Sigmoid colon (tissue), 7 donors: ENCODE data around the gene VCAN. TPM values are rescaled to one million over a fixed set of nuclear protein-coding genes. Genes with fewer than 3 reads are reported as not detected.
A peak's percentile ranks its signal among the peaks of the same experiment; 100 is the strongest.

Source experiments
- DNase-seq: peaks from one replicate; pipeline ENCODE4 v3.0.0-alpha.2; 2019
- H3K27ac ChIP-seq, 4 donors: fragments of 200-600 bp; sonication (generic); one replicate each; pipeline ENCODE4 v1.5.1; 2016 to 2019; ENCODE audit warnings: mild to moderate bottlenecking in 1 of 4
- H3K27me3 ChIP-seq, 3 donors: fragments of 200-600 bp; sonication (generic); one replicate each; pipeline ENCODE4 v1.5.1; 2019; ENCODE audit warnings: mild to moderate bottlenecking in 1 of 3
- H3K36me3 ChIP-seq, 4 donors: fragments of 200-600 bp; sonication (generic); one replicate each; pipeline ENCODE4 v1.5.1; 2016 to 2019
- H3K4me1 ChIP-seq, 4 donors: fragments of 200-600 bp; sonication (generic); one replicate each; pipeline ENCODE4 v1.5.1; 2017 to 2019
- H3K4me3 ChIP-seq, 4 donors: fragments of 200-600 bp; sonication (generic); one replicate each; pipeline ENCODE4 v1.5.1; 2017 to 2019; ENCODE audit warnings: mild to moderate bottlenecking in 2 of 4, moderate library complexity in 1 of 4
- H3K9me3 ChIP-seq, 4 donors: fragments of 200-600 bp in 3 of 4; sonication (generic) in 3 of 4; one replicate each; pipeline versions ENCODE4 v1.5.1 to v1.6.1; 2013 to 2019
- CTCF ChIP-seq, 4 experiments: fragments of 450-650 bp in 3 of 4; fragments of 200-600 bp in 1 of 4; IDR thresholded peaks; one replicate each; pipeline ENCODE4 v1.5.1; 2016 to 2019; ENCODE audit warnings: antibody characterized with exemption in 4 of 4, mild to moderate bottlenecking in 3 of 4, moderate library complexity in 2 of 4
- EP300 ChIP-seq, 4 donors: sonication (generic); formaldehyde crosslinking; IDR thresholded peaks; one replicate each; pipeline ENCODE4 v1.6.1; 2017; ENCODE audit warnings: antibody characterized with exemption in 4 of 4
- POLR2A ChIP-seq, 2 donors: fragments of 450-650 bp; IDR thresholded peaks; one replicate each; pipeline ENCODE4 v1.6.1; 2016; ENCODE audit warnings: antibody characterized with exemption in 2 of 2, mild to moderate bottlenecking in 2 of 2, moderate library complexity in 2 of 2
- POLR2AphosphoS5 ChIP-seq, 4 donors: sonication (generic); formaldehyde crosslinking; IDR thresholded peaks; one replicate each; pipeline ENCODE4 v1.6.1; 2017; ENCODE audit warnings: antibody characterized with exemption in 4 of 4
- WGBS, 2 donors: extraction: QIAGEN DNeasy Blood & Tissue Kit; methylation state at CpG; one replicate each; pipeline ENCODE4 v1.1.7; 2013; 5-methylcytosine and 5-hydroxymethylcytosine counted together
- intact Hi-C: fragments of 100-400 bp; cut with DNase I; formaldehyde crosslinking; loops from one replicate; pipeline ENCODE4 v1.15.1; 2023
- polyA plus RNA-seq, 3 donors: library from polyadenylated mRNA; stranded (reverse); fragments of 200-250 nt; gene quantifications; one replicate each; pipeline ENCODE4 v1.2.3, GENCODE V29; 2013
- total RNA-seq, 4 donors: library from RNA; depleted of rRNA; stranded (reverse); fragments of >200 nt; gene quantifications; one replicate each; pipeline ENCODE4 v1.1.0, GENCODE V29; 2016
- donor health status: healthy with polysubstance abuse.
- donor health status: Bipolar disorder and iron deficiency.
- donor health status: healthy.

VCAN gene
- total and polyA plus RNA-seq, 7 donors, result 0.69 to 115 (median 37.5) TPM

- WGBS, 2 donors, result 59 to 65% methylated on average over 9 of the region's 9 CpGs
- Histone ChIP-seq H3K27ac (peak overlapping the region in 1 of 4 donors; percentile 21), H3K36me3 (no peaks in the 10 kb centered on the region), H3K9me3 (no peaks in the 10 kb centered on the region), H3K4me3 (no peak overlapping the region), H3K4me1 (peaks cover 0 to 17% (median 9%) of the 10 kb centered on the region in 4 donors), H3K27me3 (peaks cover 0 to 58% (median 17%) of the 10 kb centered on the region in 3 donors)
- no peak for TF ChIP-seq POLR2A (IDR thresholded peaks at IDR 0.05)
- no peak for TF ChIP-seq POLR2AphosphoS5 (IDR thresholded peaks at IDR 0.05)
- TF ChIP-seq EP300 (IDR thresholded peaks at IDR 0.05), result no peak
- DNase-seq, result peak; percentile 65
- intact Hi-C loops, result no loop called here
Measured at GRCh38 chr5:83467371-83468035, 4.0 kb upstream of the VCAN start.

DNA sequence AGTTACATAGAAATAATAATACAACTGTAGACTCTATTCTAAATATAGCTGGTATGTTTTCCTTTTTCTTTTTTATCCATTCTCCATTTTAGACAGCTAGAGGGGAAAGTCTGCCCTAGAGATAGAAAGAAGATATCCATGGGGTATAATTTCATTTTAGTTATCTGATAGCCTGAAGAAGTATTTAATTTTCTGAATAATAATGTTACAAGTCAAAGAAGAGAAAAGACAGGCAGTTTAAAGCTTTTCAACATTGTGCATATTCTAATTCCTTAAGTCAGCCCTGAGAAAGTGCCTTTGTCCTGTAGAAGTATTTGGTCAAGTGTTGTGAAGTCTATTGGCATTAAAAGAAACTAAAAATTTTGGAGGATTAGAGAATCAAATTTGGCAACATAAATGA is 2.5 kb upstream of the VCAN start:
- Histone ChIP-seq H3K36me3 (no peaks in the 10 kb centered on the region), H3K27ac (no peak overlapping the region), H3K4me1 (peaks cover 0 to 33% (median 25%) of the 10 kb centered on the region in 4 donors), H3K4me3 (no peak overlapping the region), H3K9me3 (no peaks in the 10 kb centered on the region), H3K27me3 (peaks cover 0 to 74% (median 28%) of the 10 kb centered on the region in 3 donors)
- TF ChIP-seq POLR2A (IDR thresholded peaks at IDR 0.05), result no peak
- no peak for TF ChIP-seq POLR2AphosphoS5 (IDR thresholded peaks at IDR 0.05)
- TF ChIP-seq EP300 (IDR thresholded peaks at IDR 0.05), result no peak
- TF ChIP-seq CTCF (IDR thresholded peaks at IDR 0.05), result no peak
- no peak for DNase-seq
- intact Hi-C loops, result no loop called here

DNA sequence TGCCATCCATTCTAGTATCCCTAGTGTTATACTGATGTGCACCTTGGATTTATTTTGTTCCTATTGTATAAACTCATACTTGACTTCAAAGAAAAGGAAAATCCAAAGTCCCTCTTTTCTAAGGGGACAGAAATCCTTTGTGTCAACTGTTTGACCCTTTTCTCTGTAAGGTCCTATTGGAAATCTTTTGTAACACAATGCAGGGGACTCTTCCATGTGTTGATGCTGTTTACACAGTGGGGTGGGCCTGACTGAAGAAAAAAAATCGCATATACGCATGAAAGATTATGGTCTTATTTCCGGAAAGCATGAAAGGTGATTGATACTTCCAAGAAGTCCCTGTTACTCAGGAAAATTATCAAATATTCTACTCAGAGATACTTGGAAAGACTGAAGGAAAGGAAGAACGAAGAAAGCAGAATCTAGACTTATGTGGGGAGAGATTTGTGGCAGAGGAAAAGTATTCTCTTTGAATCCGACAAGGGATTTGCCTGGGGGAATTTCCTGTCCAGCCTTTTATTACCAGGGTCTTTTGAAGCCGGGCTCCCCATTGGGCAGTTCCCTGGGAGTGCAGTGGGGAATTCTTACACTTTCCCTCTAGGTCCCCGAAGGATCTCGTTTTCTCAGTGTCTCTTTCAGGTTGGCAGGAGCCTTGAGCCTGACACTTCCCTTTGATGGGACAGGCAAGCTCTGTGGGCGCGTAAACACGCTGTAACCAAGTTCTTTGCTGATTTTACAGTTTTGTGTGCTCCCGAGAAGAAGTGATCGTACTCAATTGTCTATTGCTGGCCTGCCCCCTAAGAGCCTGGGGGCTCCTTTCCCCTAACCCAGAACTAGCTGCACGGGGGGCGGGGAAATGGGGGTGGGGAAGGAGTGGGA is 779 bp upstream of the VCAN start:
- TF ChIP-seq EP300 (IDR thresholded peaks at IDR 0.05) (no peak), POLR2A (IDR thresholded peaks at IDR 0.05) (no peak), POLR2AphosphoS5 (IDR thresholded peaks at IDR 0.05) (no peak), CTCF (IDR thresholded peaks at IDR 0.05) (no peak)
- WGBS, 2 donors, result 7 to 12% methylated on average over 15 of the region's 15 CpGs
- peaks cover 0 to 40% (median 33%) of the 10 kb centered on the region in 4 donors for H3K4me1 ChIP-seq
- H3K4me3 ChIP-seq, result peak overlapping the region; percentile 31 to 51 (median 44)
- intact Hi-C loops, result loop anchor here (5.0 kb wide), 3 partner anchors 92 to 1118 kb away; no protein-coding TSS in a partner anchor
- H3K27ac ChIP-seq, result peak overlapping the region; percentile 65 to 72 (median 67)
- H3K36me3 ChIP-seq, result no peaks in the 10 kb centered on the region
- DNase-seq, result no peak
- H3K27me3 ChIP-seq, result peaks cover 0 to 87% (median 37%) of the 10 kb centered on the region in 3 donors
- no peaks in the 10 kb centered on the region for H3K9me3 ChIP-seq

DNA sequence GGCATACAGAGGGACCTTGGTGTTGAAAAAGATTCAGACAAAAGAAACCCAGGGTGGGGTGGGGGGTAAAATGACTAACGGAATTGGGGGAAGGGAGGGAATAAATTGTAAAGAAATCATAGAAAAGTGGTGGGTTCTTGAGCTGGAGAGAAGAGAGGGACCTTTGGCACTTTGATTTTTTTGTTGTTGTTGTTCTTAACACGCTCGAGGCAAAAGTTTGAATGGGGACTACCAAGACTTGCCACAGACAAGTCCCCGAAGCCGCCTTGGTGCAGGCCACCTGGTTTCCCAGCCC is 616 bp downstream of the VCAN start:
- Histone ChIP-seq H3K27me3 (peaks cover 0 to 84% (median 37%) of the 10 kb centered on the region in 3 donors), H3K9me3 (no peaks in the 10 kb centered on the region), H3K4me3 (peak overlapping the region; percentile 31 to 51 (median 44)), H3K27ac (peak overlapping the region; percentile 66 to 72 (median 70)), H3K4me1 (peaks cover 0 to 40% (median 33%) of the 10 kb centered on the region in 4 donors), H3K36me3 (no peaks in the 10 kb centered on the region)
- TF ChIP-seq EP300 (IDR thresholded peaks at IDR 0.05), result no peak
- no peak for TF ChIP-seq POLR2AphosphoS5 (IDR thresholded peaks at IDR 0.05)
- no peak for TF ChIP-seq POLR2A (IDR thresholded peaks at IDR 0.05)
- no peak for TF ChIP-seq CTCF (IDR thresholded peaks at IDR 0.05)
- intact Hi-C loops, result loop anchor here (5.0 kb wide), 3 partner anchors 90 to 1120 kb away; no protein-coding TSS in a partner anchor
- no peak for DNase-seq
- WGBS, 2 donors, result 1 to 2% methylated on average over 5 of the region's 5 CpGs
